Fibroblast of the aortic adventitia (primary cell): ENCODE measurements around the gene OPN1SW. TPM values are rescaled to one million over a fixed set of nuclear protein-coding genes. Genes with fewer than 3 reads are reported as not detected.

Source experiments
- DNase-seq: peaks from one replicate; pipeline ENCODE4 v3.0.0-alpha.2; 2010; ENCODE audit warnings: low read depth
- H3K4me3 ChIP-seq: 2 replicates; pipeline ENCODE4 v1.5.1; 2011; ENCODE audit warnings: low read depth, mild to moderate bottlenecking, control low read depth, low read length, moderate library complexity
- total RNA-seq: library from RNA; depleted of rRNA; stranded (reverse); fragments of >200 nt; gene quantifications from 2 replicates; pipeline ENCODE4 v1.2.3, GENCODE V29; 2012; ENCODE audit warnings: low replicate concordance
- TF ChIP-seq, protein P1 (sequence below): IDR thresholded peaks from 2 replicates; pipeline ENCODE4 v1.5.1; 2011; ENCODE audit warnings: mild to moderate bottlenecking, low read length, control low read depth, inconsistent platforms; ENCODE audit not compliant: insufficient read depth

Gene OPN1SW
- total RNA-seq, 1 donor, result not detected

DNA sequence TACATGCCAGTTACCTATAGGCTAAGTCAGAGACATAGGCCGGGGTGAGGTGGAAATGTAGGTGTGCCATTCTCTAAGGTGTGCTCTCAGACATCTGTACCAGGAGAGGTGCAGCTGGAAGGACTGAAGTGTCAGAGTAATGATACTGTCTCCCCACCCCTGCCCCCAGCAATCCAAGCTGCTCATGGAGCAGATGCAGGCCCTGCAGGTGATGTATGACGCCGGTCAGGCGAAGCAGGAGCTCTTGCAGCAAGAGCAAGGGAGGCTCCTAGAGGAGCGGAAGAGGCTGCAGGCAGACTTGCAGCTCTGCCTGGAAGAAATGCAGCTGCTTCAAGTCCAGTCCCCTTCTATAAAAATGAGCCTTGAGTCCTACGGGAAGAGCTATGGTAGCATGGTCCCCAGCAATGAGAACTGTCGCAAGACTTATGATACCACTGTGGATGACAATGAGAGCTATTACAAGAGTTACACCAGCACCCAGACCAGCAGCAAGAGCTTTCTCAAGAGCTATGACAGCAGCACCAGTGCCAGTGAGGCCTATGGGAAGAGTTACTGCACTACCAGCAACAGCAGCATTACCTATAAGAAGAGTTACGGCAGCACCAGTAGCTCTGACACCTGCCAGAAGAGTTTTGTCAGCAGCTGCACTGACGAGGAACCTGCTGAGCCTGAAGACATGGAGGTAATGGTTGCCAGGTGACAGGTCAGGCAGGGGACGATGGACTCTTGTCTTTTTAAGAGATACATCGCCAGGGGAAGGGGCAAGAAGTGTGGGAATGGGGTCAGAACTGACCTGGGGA, 36.2 kb upstream of the OPN1SW start:
- H3K4me3 ChIP-seq, result no peak overlapping the region
- TF ChIP-seq, protein P1, sequence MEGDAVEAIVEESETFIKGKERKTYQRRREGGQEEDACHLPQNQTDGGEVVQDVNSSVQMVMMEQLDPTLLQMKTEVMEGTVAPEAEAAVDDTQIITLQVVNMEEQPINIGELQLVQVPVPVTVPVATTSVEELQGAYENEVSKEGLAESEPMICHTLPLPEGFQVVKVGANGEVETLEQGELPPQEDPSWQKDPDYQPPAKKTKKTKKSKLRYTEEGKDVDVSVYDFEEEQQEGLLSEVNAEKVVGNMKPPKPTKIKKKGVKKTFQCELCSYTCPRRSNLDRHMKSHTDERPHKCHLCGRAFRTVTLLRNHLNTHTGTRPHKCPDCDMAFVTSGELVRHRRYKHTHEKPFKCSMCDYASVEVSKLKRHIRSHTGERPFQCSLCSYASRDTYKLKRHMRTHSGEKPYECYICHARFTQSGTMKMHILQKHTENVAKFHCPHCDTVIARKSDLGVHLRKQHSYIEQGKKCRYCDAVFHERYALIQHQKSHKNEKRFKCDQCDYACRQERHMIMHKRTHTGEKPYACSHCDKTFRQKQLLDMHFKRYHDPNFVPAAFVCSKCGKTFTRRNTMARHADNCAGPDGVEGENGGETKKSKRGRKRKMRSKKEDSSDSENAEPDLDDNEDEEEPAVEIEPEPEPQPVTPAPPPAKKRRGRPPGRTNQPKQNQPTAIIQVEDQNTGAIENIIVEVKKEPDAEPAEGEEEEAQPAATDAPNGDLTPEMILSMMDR, result no peak
- DNase-seq, result no peak

DNA sequence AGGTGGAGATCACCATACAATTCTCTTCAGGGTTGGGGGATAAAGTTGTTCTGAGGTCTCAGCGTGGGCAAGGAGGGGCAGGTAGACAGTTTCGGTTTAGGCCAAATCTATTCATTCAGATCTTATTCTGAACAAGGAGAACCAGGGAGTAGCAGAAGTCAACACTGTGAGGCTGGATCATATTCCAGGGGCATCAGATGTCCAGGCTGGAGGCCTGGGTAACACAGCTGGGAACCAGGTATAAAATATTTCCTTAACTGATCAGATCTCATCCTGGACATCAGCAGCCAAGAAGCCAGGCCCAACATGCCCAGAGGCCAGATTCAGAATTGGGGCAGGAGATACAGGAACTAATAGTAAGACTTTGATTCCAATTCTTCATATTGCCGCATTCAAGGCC, 35.4 kb upstream of the OPN1SW start:
- no peak for DNase-seq
- TF ChIP-seq, protein P1, result no peak

DNA sequence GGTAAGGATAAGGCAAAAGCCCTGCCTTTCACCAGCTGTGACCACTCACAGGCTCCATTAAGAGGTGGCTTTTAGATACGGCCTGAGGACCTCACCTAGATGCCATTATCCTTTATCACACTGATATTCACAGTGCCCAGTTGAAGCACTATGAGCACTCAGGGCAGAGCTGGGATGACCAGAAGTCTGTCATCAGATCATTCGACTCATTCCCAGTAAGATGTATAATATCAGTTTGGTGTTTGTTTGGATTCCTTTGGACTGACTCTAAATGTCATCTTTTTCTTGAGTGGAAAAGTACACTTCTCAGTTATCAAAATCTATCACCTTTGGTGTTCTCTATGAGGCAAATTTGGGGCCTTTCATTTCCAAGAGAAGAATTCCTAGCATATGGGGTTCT, 34.9 kb upstream of the OPN1SW start:
- TF ChIP-seq, protein P1, result no peak
- no peak for DNase-seq

More for the DNA sequence above, 35.4 kb upstream of the OPN1SW start:
- H3K4me3 ChIP-seq, result no peak overlapping the region

DNA sequence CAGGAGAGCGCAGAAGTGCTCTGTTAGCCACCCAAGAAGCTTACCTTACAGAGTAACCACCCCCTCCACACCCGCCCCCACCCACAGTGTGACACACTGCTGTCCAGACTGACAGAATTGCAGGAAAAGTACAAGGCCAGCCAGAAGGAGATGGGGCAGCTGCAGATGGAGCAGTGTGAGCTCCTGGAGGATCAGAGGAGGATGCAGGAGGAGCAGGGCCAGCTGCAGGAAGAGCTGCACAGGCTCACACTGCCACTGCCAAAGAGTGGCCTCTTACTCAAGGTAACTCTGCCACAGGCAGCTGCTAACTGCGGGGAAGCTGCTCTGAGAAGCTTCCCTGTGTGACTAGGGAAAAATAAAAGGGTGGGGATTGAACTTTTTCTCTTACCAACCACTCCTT, 33.8 kb upstream of the OPN1SW start:
- DNase-seq, result no peak
- TF ChIP-seq, protein P1, result no peak
- no peak overlapping the region for H3K4me3 ChIP-seq

More for the DNA sequence above, 34.9 kb upstream of the OPN1SW start:
- no peak overlapping the region for H3K4me3 ChIP-seq

DNA sequence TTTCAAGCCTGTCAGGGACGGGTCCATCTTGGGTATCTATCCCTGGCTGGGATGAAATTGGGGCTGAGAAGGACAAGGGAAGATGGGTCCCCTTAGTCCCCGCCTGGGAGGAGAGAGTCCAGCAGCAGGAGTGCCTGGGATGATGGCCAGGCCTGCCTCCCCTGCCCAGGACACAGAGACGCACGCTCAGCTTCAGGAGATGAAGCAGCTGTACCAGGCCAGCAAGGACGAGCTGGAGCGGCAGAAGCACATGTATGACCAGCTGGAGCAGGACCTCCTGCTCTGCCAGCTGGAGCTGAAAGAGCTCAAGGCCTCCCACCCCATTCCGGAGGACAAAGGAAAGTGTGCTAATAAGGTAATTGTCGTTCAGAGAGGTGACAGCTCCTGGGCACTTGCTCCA, 31.6 kb upstream of the OPN1SW start:
- DNase-seq, result no peak
- TF ChIP-seq, protein P1, result no peak
- H3K4me3 ChIP-seq, result no peak overlapping the region

DNA sequence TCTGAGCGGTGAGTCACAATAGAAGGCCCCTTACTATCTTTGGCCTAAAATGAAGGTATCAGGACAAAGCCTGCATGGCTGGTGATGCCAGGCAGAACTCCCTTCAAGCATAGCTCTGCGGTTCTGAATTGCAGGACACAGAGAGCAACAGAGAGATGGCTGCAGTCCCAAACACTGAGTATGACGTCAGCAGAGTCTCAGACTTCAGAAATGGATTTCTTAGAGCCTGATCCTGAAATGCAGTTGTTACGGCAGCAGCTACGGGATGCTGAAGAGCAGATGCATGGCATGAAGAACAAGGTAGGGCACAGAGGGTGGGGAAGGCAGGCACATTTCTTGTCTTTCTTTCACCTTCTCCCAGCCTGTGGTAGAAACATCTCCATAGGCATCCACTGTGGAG, 29.6 kb upstream of the OPN1SW start:
- no peak overlapping the region for H3K4me3 ChIP-seq
- peak; percentile 41 for DNase-seq
- TF ChIP-seq, protein P1, result no peak
